ENCODE results near the gene LRRTM4. TPM values are rescaled to one million over a fixed set of nuclear protein-coding genes. Genes with fewer than 3 reads are reported as not detected.

Gene LRRTM4
- total RNA-seq, 4 donors from 2014 or later, result not detected

GRCh38 chr2:76849086-76849485, 673.1 kb downstream of the LRRTM4 start:
- H3K4me3 ChIP-seq, result no peak overlapping the region
- no peaks in the 10 kb centered on the region for H3K27me3 ChIP-seq
- no peaks in the 10 kb centered on the region for H3K36me3 ChIP-seq
- intact Hi-C loops (cut with DNase I), result no loop called here
- TF ChIP-seq POLR2A (IDR thresholded peaks at IDR 0.05), result no peak
- TF ChIP-seq, protein P1, sequence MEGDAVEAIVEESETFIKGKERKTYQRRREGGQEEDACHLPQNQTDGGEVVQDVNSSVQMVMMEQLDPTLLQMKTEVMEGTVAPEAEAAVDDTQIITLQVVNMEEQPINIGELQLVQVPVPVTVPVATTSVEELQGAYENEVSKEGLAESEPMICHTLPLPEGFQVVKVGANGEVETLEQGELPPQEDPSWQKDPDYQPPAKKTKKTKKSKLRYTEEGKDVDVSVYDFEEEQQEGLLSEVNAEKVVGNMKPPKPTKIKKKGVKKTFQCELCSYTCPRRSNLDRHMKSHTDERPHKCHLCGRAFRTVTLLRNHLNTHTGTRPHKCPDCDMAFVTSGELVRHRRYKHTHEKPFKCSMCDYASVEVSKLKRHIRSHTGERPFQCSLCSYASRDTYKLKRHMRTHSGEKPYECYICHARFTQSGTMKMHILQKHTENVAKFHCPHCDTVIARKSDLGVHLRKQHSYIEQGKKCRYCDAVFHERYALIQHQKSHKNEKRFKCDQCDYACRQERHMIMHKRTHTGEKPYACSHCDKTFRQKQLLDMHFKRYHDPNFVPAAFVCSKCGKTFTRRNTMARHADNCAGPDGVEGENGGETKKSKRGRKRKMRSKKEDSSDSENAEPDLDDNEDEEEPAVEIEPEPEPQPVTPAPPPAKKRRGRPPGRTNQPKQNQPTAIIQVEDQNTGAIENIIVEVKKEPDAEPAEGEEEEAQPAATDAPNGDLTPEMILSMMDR (IDR thresholded peaks at IDR 0.05), result no peak
- 63 to 76% methylated on average over 1 of the region's 1 CpG for WGBS, 2 donors
- no peaks in the 10 kb centered on the region for H3K9me3 ChIP-seq
- no peaks in the 10 kb centered on the region for H3K4me1 ChIP-seq
- no peak overlapping the region for H3K27ac ChIP-seq
- DNase-seq, result no peak

DNA sequence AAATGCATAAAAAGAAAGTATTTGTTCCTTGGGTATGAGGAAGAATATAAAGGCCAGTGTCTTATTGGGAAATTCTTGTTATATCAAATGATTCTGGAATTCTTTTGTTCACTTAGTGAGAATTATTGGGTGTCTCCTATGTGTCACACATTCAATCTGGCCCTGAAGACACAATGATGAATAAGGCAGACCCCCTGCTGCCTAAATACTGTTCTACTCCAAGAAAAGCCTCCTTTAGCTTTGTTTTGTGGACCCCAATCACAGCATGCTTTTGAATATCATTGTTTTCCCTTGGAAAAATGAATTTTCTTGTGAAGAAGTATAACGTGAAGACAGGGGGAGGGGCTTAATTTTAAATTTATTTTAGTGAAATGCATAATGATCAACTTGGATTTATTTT, 682.4 kb downstream of the LRRTM4 start:
- no peak for TF ChIP-seq POLR2A (IDR thresholded peaks at IDR 0.05)
- TF ChIP-seq, protein P1 (IDR thresholded peaks at IDR 0.05), result no peak
- Histone ChIP-seq H3K4me1 (no peaks in the 10 kb centered on the region), H3K4me3 (no peak overlapping the region), H3K36me3 (no peaks in the 10 kb centered on the region), H3K27ac (no peak overlapping the region), H3K27me3 (no peaks in the 10 kb centered on the region), H3K9me3 (no peaks in the 10 kb centered on the region)
- intact Hi-C loops (cut with DNase I), result no loop called here
- no peak for DNase-seq
- WGBS, 2 donors, result 55 to 77% methylated on average over 1 of the region's 1 CpG

DNA sequence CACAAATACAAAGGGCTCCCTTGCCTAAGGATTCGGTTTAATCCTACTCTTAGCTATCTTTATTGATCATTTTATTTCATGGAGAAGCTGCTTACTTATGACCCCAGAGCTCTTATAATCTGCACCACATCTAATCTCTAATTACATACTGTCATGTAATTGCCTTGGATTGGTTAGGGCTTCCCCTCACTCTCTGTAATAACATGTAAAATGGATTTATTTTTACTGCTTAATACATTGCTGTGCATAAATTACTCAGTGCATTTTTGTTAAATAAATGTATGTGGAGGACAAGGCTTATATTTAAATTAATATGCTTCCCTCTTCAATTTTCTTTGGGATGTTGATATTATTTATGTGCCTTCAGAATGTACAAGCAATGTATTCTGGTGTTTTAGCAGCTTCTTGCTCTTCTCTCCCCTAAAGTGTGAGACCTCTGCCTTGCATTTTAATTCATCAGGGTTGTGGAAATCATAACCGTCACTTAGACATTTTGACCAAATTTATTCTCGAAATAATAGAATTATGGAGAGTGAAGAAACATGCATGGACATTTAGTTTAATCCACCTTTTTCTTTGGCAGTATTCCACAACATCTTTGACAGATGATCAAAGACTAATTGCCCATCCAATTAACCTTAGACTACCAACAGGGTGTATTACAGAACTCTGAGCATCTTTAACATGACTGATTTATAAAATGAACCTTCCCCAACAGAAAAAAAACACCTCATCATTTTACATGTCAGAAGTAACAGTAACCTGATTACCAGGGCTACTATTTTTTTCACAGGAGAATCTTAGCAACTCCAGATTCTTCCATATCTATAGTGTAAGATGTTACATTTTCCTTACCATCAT, 692.6 kb downstream of the LRRTM4 start:
- no peak overlapping the region for H3K4me3 ChIP-seq
- no peak for DNase-seq
- WGBS, 2 donors, result 69 to 74% methylated on average over 3 of the region's 3 CpGs
- intact Hi-C loops (cut with DNase I), result no loop called here
- no peak overlapping the region for H3K27ac ChIP-seq
- no peaks in the 10 kb centered on the region for H3K4me1 ChIP-seq
- H3K9me3 ChIP-seq, result no peaks in the 10 kb centered on the region
- no peaks in the 10 kb centered on the region for H3K36me3 ChIP-seq
- H3K27me3 ChIP-seq, result no peaks in the 10 kb centered on the region
- no peak for TF ChIP-seq POLR2A (IDR thresholded peaks at IDR 0.05)
- TF ChIP-seq, protein P1 (IDR thresholded peaks at IDR 0.05), result no peak

DNA sequence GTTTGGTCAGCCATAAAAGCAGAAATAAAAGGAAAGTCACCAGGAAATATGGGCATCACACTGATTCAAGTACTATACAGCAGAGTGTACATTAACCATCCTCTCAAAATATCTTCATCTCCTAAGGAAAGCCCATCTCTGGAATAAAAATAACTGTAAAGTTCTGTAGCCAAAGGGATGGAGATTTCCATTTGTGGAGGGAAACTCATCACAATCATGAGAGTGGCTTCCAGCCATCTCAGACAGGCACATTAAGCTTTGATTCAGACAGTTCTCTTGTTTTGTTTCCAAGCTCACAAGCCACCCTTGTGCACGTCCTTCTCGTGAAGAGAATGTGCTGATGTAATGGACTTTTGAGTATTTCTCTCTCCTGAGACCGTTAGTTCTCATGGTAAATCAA, 695.5 kb downstream of the LRRTM4 start:
- Histone ChIP-seq H3K4me3 (no peak overlapping the region), H3K27me3 (no peaks in the 10 kb centered on the region), H3K27ac (no peak overlapping the region), H3K4me1 (no peaks in the 10 kb centered on the region), H3K36me3 (no peaks in the 10 kb centered on the region), H3K9me3 (no peaks in the 10 kb centered on the region)
- intact Hi-C loops (cut with DNase I), result no loop called here
- 32 to 76% methylated on average over 3 of the region's 3 CpGs for WGBS, 2 donors
- TF ChIP-seq, protein P1 (IDR thresholded peaks at IDR 0.05), result no peak
- no peak for TF ChIP-seq POLR2A (IDR thresholded peaks at IDR 0.05)
- DNase-seq, result no peak

- no peak overlapping the region for H3K4me3 ChIP-seq
- WGBS, 2 donors, result 64 to 70% methylated on average over 6 of the region's 6 CpGs
- H3K36me3 ChIP-seq, result no peaks in the 10 kb centered on the region
- no peaks in the 10 kb centered on the region for H3K9me3 ChIP-seq
- intact Hi-C loops (cut with DNase I), result no loop called here
- H3K27me3 ChIP-seq, result no peaks in the 10 kb centered on the region
- DNase-seq, result no peak
- TF ChIP-seq POLR2A (IDR thresholded peaks at IDR 0.05), result no peak
- TF ChIP-seq, protein P1 (IDR thresholded peaks at IDR 0.05), result no peak
- no peaks in the 10 kb centered on the region for H3K4me1 ChIP-seq
- H3K27ac ChIP-seq, result no peak overlapping the region
These were observed 696.8 kb downstream of the LRRTM4 start for GRCh38 chr2:76825140-76825970.

Measured in esophagus squamous epithelium (tissue), 5 donors.